Measurements from ENCODE around the gene SV2C. TPM values are rescaled to one million over a fixed set of nuclear protein-coding genes. Genes with fewer than 3 reads are reported as not detected.

SV2C gene
- total RNA-seq, 1 donor from 2014 or later = not detected

DNA sequence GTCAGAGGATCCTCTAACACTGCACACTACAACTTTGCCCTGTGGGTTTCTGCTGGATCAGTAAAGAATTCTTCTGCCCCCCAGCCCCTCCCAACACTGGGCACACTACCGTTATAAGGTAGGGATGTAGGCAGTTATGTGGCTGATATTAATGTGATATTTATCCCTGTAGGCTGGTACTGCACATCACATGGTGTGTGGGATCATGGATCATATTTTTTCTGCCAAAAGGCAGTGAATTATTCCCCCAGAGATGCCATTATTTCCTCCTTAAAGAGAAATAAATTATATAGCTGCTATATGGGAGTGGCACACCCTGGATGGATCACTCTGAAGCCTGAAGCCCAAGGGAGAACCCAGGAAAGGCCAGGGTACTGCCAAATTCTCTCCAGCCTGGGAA lies 69.5 kb downstream of the SV2C start:
- Mint-ChIP-seq H3K36me3 (ENCODE audit: unreplicated experiment) (no peaks in the 10 kb centered on the region), H3K9me3 (ENCODE audit: unreplicated experiment) (no peaks in the 10 kb centered on the region), H3K27me3 (ENCODE audit: unreplicated experiment) (peaks cover 11% of the 10 kb centered on the region), H3K4me1 (ENCODE audit: unreplicated experiment) (no peaks in the 10 kb centered on the region), H3K4me3 (ENCODE audit: unreplicated experiment) (no peak overlapping the region), H3K27ac (ENCODE audit: unreplicated experiment) (no peak overlapping the region)
- TF ChIP-seq, protein P1, sequence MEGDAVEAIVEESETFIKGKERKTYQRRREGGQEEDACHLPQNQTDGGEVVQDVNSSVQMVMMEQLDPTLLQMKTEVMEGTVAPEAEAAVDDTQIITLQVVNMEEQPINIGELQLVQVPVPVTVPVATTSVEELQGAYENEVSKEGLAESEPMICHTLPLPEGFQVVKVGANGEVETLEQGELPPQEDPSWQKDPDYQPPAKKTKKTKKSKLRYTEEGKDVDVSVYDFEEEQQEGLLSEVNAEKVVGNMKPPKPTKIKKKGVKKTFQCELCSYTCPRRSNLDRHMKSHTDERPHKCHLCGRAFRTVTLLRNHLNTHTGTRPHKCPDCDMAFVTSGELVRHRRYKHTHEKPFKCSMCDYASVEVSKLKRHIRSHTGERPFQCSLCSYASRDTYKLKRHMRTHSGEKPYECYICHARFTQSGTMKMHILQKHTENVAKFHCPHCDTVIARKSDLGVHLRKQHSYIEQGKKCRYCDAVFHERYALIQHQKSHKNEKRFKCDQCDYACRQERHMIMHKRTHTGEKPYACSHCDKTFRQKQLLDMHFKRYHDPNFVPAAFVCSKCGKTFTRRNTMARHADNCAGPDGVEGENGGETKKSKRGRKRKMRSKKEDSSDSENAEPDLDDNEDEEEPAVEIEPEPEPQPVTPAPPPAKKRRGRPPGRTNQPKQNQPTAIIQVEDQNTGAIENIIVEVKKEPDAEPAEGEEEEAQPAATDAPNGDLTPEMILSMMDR (IDR thresholded peaks at IDR 0.05) = no peak
- no peak for DNase-seq (ENCODE audit: extremely low spot score, unreplicated experiment)

DNA sequence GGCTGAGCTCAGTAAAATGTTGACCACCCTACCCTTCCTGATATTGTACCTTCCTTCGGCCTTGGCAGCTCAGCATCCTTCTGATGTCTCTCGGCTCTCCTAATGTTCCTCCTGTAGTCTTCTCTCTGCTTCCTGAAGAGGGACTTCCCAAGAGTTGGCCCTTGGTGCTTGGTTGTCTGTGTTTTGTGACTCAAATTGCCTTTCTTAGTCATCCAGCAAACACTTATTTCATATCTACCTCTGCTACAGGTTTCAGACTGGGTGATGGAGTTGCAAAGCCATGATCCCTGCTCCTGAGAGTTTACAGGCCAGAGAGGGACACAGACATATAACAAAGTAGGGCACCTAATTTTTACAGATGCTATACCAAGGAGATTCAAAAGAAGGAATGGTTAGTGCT lies 70.1 kb downstream of the SV2C start:
- H3K27me3 Mint-ChIP-seq (ENCODE audit: unreplicated experiment) = peaks cover 11% of the 10 kb centered on the region
- no peak overlapping the region for H3K4me3 Mint-ChIP-seq (ENCODE audit: unreplicated experiment)
- no peaks in the 10 kb centered on the region for H3K36me3 Mint-ChIP-seq (ENCODE audit: unreplicated experiment)
- no peaks in the 10 kb centered on the region for H3K4me1 Mint-ChIP-seq (ENCODE audit: unreplicated experiment)
- H3K27ac Mint-ChIP-seq (ENCODE audit: unreplicated experiment) = no peak overlapping the region
- no peak for DNase-seq (ENCODE audit: extremely low spot score, unreplicated experiment)
- H3K9me3 Mint-ChIP-seq (ENCODE audit: unreplicated experiment) = no peaks in the 10 kb centered on the region
- TF ChIP-seq, protein P1 (IDR thresholded peaks at IDR 0.05) = no peak

DNA sequence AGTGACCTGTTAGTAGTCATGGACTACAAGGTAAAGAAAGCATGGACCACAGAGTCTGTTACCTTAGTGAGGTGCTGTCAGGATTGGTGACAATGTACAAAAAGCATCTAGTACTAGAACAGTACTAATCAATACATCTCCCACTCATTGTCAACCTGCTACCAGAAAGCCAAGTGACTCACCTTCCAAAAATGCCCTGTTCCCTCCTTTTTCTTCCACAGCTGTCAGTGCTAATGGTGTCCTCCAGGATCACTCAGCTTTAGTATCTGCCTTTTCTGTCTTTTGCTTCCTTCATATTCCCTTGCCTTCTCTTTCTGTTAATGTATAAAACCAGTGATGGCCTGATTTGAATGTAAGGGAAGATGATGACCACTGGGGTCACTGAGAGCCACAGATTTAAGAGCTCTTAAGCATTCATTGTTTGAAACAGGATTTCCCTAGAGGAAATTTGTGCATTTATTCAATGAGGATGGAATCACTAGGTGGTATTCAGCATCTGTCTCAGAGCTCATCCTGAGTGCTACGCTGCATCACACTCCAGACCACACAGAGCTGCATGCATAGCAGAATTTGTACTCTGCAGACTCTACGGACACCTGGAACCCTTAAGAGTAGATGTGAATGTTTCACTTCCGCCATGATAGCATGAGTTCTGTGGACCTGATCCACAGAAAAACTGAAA lies 71.0 kb downstream of the SV2C start:
- Mint-ChIP-seq H3K27me3 (ENCODE audit: unreplicated experiment) (peaks cover 11% of the 10 kb centered on the region), H3K4me1 (ENCODE audit: unreplicated experiment) (no peaks in the 10 kb centered on the region), H3K9me3 (ENCODE audit: unreplicated experiment) (no peaks in the 10 kb centered on the region), H3K27ac (ENCODE audit: unreplicated experiment) (no peak overlapping the region), H3K36me3 (ENCODE audit: unreplicated experiment) (no peaks in the 10 kb centered on the region), H3K4me3 (ENCODE audit: unreplicated experiment) (no peak overlapping the region)
- no peak for DNase-seq (ENCODE audit: extremely low spot score, unreplicated experiment)
- TF ChIP-seq, protein P1 (IDR thresholded peaks at IDR 0.05) = no peak

DNA sequence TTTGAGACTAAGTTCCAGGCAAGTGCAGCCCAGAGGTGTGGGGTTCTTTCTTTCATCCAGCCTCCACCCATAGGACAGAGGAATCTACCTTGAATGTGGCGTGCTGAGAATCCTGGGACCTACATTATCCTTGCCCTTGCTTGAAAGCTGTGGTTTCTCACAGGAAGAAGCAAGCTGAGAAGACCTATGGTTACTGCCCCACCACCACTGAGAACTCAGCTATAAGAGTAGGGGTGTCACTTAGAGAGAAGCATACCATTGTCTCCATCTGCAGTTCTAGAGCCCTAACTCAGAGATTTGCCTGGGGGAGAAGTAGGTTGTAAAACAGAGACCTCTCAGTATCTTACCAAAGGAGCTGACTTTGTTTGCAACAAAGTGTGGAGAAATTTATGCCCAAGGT lies 72.4 kb downstream of the SV2C start:
- Mint-ChIP-seq H3K4me1 (ENCODE audit: unreplicated experiment) (no peaks in the 10 kb centered on the region), H3K27ac (ENCODE audit: unreplicated experiment) (no peak overlapping the region), H3K9me3 (ENCODE audit: unreplicated experiment) (no peaks in the 10 kb centered on the region), H3K4me3 (ENCODE audit: unreplicated experiment) (no peak overlapping the region), H3K36me3 (ENCODE audit: unreplicated experiment) (no peaks in the 10 kb centered on the region), H3K27me3 (ENCODE audit: unreplicated experiment) (peaks cover 13% of the 10 kb centered on the region)
- DNase-seq (ENCODE audit: extremely low spot score, unreplicated experiment) = no peak
- TF ChIP-seq, protein P1 (IDR thresholded peaks at IDR 0.05) = no peak

DNA sequence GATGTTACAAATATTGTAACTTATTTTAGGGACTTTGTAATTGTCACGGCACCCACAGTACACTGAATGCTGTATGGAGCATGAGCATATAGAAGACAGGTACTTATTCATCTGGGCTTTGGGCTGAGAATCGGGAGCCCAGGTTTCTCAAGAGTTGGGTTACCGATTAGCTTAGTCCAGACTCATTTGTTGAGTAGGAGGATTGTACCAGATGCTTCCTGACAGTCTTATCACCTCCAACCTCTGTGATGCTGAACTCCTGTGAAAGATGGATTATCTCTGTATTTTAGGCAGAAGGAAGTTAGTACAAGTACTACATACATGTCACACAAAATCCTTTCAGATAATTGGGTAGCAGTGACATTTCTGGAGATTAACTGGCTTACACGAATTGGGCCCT lies 79.2 kb downstream of the SV2C start:
- Mint-ChIP-seq H3K4me1 (ENCODE audit: unreplicated experiment) (no peaks in the 10 kb centered on the region), H3K9me3 (ENCODE audit: unreplicated experiment) (no peaks in the 10 kb centered on the region), H3K4me3 (ENCODE audit: unreplicated experiment) (no peak overlapping the region), H3K36me3 (ENCODE audit: unreplicated experiment) (no peaks in the 10 kb centered on the region), H3K27me3 (ENCODE audit: unreplicated experiment) (peaks cover 2% of the 10 kb centered on the region), H3K27ac (ENCODE audit: unreplicated experiment) (no peak overlapping the region)
- DNase-seq (ENCODE audit: extremely low spot score, unreplicated experiment) = no peak
- TF ChIP-seq, protein P1 (IDR thresholded peaks at IDR 0.05) = no peak
